GM18502 (cell line): ENCODE measurements around the gene ARL2BP.
A peak's percentile ranks its signal among the peaks of the same experiment; 100 is the strongest.
"Not testable (repeated sequence)": the region's sequence is repeated elsewhere in the genome, so short reads cannot be mapped to it uniquely, and the experiment has no call there.

ENCODE experiments used
- ATAC-seq: cut with Tn5 transposase; IDR thresholded peaks from one replicate; pipeline ENCODE4 v1.9.1; 2021; ENCODE audit warnings: mild to moderate bottlenecking; ENCODE audit not compliant: unreplicated experiment, poor library complexity

Gene ARL2BP

GRCh38 chr16:57244767-57245471 is at the start of gene ARL2BP:
ARL2BP (plus strand) TSS chr16:57245259; CDS start chr16:57245368, 109 bp downstream.
- peak; percentile 95 for ATAC-seq

GRCh38 chr16:57196286-57196685 is 48.8 kb upstream of the ARL2BP start:
- no peak for ATAC-seq

- ATAC-seq, result no peak
These were observed 48.3 kb upstream of the ARL2BP start for GRCh38 chr16:57196753-57197152.

- ATAC-seq, result not testable (repeated sequence)
These were observed 44.7 kb upstream of the ARL2BP start for GRCh38 chr16:57200321-57200720.

- not testable (repeated sequence) for ATAC-seq
These were observed 44.1 kb upstream of the ARL2BP start for GRCh38 chr16:57200926-57201325.

GRCh38 chr16:57202095-57202886 is 42.8 kb upstream of the ARL2BP start:
- ATAC-seq, result no peak

- ATAC-seq, result no peak
These were observed 41.6 kb upstream of the ARL2BP start for GRCh38 chr16:57203451-57203850.

- ATAC-seq, result no peak
These were observed 40.4 kb upstream of the ARL2BP start for GRCh38 chr16:57204675-57205074.

GRCh38 chr16:57208926-57209325 is 36.1 kb upstream of the ARL2BP start:
- no peak for ATAC-seq

GRCh38 chr16:57209780-57210179 is 35.3 kb upstream of the ARL2BP start:
- no peak for ATAC-seq

GRCh38 chr16:57213462-57213861 is 31.6 kb upstream of the ARL2BP start:
- ATAC-seq, result no peak

GRCh38 chr16:57216968-57217367 is 28.1 kb upstream of the ARL2BP start:
- ATAC-seq, result no peak

- ATAC-seq, result no peak
These were observed 22.0 kb upstream of the ARL2BP start for GRCh38 chr16:57223057-57223456.

- no peak for ATAC-seq
These were observed 20.3 kb upstream of the ARL2BP start for GRCh38 chr16:57224651-57225335.

- no peak for ATAC-seq
These were observed 19.1 kb upstream of the ARL2BP start for GRCh38 chr16:57225978-57226377.

GRCh38 chr16:57226701-57227621 is 18.1 kb upstream of the ARL2BP start:
- no peak for ATAC-seq

GRCh38 chr16:57229079-57229478 is 16.0 kb upstream of the ARL2BP start:
- no peak for ATAC-seq

GRCh38 chr16:57231821-57232350 is 13.2 kb upstream of the ARL2BP start:
- ATAC-seq, result no peak

GRCh38 chr16:57233944-57234706 is 10.9 kb upstream of the ARL2BP start:
- no peak for ATAC-seq
